ENCODE data around the gene UCP2.

The UCP2 gene

GRCh38 chr11:73958521-73959141 is 24.0 kb downstream of the UCP2 start:
- DNase-seq (ENCODE audit: low read depth in 2 of 2), result no peak
- no peak for TF ChIP-seq CTCF (IDR thresholded peaks at IDR 0.05; ENCODE audit: low read depth, low read length)
- H3K4me3 ChIP-seq (replicated peaks in 1 of 2; ENCODE audit: low read depth in 2 of 2, low read length in 2 of 2), result no peak overlapping the region

GRCh38 chr11:73957654-73958361 is 24.8 kb downstream of the UCP2 start:
- no peak for DNase-seq (ENCODE audit: low read depth in 2 of 2)
- no peak for TF ChIP-seq CTCF (IDR thresholded peaks at IDR 0.05; ENCODE audit: low read depth, low read length)
- H3K4me3 ChIP-seq (replicated peaks in 1 of 2; ENCODE audit: low read depth in 2 of 2, low read length in 2 of 2), result no peak overlapping the region

DNA sequence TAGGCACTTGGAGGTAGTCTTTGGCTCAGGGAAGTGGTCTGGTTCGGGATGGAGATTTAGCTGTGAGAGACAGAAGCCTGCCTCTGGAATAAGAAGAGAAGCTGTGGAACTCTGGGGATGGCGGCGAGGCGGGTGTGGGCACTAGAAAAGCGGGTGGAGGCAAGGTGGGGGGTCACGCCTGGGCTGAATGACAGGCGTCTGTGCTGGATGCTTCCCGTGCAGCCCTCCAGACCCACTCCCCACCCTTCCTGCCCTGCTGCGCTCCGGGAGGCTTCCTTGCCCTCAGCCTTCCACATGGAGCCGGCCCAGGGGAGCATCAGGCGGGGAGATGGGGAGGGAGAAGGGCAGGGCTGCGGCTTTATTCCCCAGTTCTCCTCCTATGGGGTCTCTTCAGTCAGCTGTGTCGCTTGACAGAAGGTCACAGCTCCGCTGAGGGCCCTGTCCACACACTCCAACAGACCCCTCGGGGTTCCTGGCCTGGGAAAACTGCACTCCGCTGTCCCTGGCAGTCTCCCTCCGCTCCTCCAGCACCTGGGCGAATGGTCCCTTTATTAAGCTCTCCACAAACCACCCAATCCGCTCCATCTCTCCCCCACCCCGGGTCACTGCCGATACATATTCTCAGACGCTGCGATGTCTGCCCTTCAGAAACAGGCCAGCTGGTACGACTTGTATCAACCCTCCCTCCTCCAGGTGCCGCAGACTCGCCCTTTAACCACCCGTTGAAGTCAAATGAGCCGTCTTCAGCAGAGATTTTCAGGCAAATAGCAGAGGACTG is 25.6 kb downstream of the UCP2 start:
- DNase-seq (ENCODE audit: low read depth in 2 of 2), result no peak
- TF ChIP-seq CTCF (IDR thresholded peaks at IDR 0.05; ENCODE audit: low read depth, low read length), result no peak
- H3K4me3 ChIP-seq (replicated peaks in 1 of 2; ENCODE audit: low read depth in 2 of 2, low read length in 2 of 2), result no peak overlapping the region

GRCh38 chr11:73951797-73952196 is 30.8 kb downstream of the UCP2 start:
- no peak for DNase-seq (ENCODE audit: low read depth in 2 of 2)
- no peak overlapping the region for H3K4me3 ChIP-seq (replicated peaks in 1 of 2; ENCODE audit: low read depth in 2 of 2, low read length in 2 of 2)
- no peak for TF ChIP-seq CTCF (IDR thresholded peaks at IDR 0.05; ENCODE audit: low read depth, low read length)

DNA sequence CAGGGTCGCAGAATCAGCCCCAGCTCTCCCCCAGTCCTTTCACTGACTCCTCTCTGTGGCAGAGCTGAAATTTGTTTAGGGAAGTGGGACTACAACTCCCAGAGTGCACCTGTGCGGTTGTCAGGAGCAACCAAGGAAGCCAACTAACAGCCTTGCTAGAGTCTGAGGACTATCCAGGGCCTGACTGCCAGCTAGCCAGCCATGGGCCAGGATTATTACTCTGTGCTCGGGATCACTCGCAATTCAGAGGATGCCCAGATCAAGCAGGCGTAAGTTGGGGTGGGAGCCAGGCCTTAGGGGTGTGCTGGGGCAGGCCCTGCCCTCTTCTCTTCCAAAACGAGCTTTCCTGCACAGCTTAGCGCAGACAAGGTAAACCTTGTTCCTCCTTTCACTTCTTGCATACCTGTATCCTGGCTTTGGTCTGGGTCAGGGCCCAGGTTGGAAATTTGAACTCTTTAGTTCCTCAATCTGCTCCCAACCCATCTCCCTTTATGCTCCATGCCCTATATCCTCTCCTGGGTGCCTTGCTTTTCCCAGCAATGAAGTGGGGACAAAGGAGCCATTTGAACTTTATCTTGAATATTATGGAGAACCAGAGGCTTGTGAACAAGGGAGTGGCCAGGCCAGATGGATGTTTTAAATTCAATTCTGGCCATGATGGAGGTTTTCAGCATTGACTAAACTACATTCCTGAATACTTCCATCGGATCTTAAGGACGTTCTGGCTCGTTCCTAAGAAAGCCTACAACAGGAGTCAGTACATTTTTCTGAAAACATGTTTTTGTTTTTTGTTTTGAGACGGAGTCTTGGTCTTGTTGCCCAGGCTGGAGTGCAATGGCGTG is 31.6 kb downstream of the UCP2 start, which contains the start of gene DNAJB13:
DNAJB13 (plus strand) TSS at position 158 of the 842 bp plus-strand sequence; CDS start at position 202, 44 bp downstream.
- DNase-seq (ENCODE audit: low read depth in 2 of 2), result peak; percentile 50 to 61
- H3K4me3 ChIP-seq (replicated peaks in 1 of 2; ENCODE audit: low read depth in 2 of 2, low read length in 2 of 2), result no peak within 1 kb of the TSS
- no peak for TF ChIP-seq CTCF (IDR thresholded peaks at IDR 0.05; ENCODE audit: low read depth, low read length)

DNA sequence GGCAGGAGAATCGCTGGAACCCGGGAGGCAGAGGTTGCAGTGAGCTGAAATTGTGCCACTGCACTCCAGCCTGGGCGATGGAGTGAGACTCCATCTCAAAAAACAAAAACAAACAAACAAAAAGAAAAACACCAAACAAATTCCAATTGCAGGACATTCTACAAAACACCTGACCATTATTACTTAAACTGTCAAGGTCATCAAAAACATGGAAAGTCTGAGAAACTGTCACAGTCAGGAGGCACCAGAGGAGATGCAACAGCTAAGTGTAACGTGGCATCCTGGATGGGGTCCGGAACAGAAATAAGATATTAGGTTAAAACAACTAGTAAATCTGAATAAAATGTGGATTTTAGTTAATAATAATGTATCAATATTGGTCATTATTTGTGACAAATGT is 32.7 kb downstream of the UCP2 start:
- no peak for TF ChIP-seq CTCF (IDR thresholded peaks at IDR 0.05; ENCODE audit: low read depth, low read length)
- no peak for DNase-seq (ENCODE audit: low read depth in 2 of 2)
- H3K4me3 ChIP-seq (replicated peaks in 1 of 2; ENCODE audit: low read depth in 2 of 2, low read length in 2 of 2), result no peak overlapping the region

Data from cardiac fibroblast (primary cell).